GM21529 (cell line): ENCODE measurements around the gene LAMC1.

ENCODE experiments used
- ATAC-seq: cut with Tn5 transposase; IDR thresholded peaks from one replicate; pipeline ENCODE4 v1.9.1; 2021; ENCODE audit not compliant: unreplicated experiment

The LAMC1 gene

DNA sequence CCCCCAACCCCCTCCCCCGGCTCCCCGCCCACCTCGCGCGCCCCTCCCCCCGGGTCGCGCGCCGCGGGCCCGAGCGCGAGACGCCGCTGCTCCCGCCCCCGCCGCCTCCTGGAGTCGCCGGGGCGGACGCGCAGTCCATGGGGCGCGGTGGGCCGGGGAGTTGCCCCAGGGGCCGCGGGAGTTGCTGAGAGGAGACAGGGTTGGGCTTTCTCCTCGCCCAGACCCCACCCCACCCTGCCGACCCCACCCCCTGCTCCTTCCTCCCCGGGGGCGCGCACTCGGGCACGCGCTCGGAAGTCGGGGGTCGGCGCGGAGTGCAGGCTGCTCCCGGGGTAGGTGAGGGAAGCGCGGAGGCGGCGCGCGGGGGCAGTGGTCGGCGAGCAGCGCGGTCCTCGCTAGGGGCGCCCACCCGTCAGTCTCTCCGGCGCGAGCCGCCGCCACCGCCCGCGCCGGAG lies at the start of gene LAMC1:
TSS of gene LAMC1 (plus strand) at position 275 of the 455 bp plus-strand sequence. CDS start 297 bp downstream, outside the sequence.
- peak; percentile 22 for ATAC-seq

- ATAC-seq: no peak
These were observed 48.6 kb upstream of the LAMC1 start for GRCh38 chr1:182974506-182975191.

DNA sequence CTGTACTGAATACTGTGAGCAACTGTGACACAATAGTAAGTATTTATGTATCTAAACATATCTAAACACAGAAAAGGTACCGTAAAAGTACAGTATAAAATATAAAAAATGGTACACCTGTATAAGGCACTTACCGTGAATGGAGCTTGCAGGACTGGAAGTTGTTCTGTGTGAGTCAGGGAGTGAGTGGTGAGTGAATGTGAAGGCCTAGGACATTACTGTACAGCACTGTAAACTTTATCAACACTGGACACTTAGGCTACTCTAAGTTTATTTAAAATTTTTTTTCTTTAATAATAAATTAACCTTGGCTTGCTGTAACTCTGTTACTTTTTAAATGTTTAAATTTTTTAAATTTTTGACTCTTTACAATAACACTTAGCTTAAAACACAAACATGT lies 45.7 kb upstream of the LAMC1 start:
- ATAC-seq: no peak

DNA sequence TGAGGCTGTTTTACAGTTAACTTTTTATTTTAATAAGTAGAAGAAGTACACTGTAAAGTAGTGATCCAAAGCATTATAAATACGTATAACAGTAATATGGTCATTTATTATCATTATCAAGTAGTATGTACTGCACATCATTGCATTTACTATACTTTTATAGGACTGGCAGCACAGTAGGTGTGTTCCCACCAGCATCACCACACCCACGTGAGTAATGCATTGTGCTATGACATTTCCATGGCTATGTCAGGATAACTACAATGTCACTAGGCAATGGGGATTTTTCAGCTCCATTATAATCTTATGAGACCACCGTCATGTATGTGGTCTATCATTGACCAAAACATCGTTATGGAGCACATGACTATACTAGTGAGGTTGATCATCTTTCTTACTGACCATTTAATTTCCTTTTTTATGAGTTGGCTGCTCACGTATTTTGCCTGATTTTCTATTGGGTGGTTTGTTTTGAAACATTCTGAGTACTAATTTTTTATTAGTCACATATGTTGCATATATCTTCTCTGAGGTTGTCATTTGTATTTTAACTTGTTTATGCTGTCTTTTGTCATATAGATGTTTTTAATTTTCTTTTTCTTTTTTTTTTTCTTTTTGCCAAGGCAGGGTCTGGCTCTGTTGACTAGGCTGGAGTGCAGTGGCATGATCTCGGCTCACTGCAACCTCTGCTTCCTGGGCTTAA lies 44.9 kb upstream of the LAMC1 start:
- no peak for ATAC-seq

DNA sequence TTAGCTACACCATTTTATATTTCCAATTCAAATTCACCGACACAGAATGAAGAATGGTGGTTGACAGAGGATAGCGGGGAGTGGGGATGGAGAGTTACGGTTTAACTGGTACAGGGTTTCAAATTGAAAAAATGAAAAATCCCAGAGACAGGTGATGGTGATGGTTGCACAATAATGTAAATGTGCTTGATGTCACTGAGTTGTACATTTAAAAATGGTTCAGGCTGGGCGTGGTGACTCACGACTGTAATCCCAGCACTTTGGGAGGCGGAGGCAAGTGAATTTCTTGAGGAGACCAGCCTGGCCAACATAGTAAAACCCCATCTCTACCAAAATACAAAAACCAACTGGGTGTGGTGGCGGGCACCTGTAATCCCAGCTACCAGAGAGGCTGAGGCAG lies 39.1 kb upstream of the LAMC1 start:
- ATAC-seq: no peak

GRCh38 chr1:182984621-182985020 lies 38.6 kb upstream of the LAMC1 start:
- ATAC-seq: no peak

GRCh38 chr1:182985876-182986275 lies 37.3 kb upstream of the LAMC1 start:
- ATAC-seq: no peak

- no peak for ATAC-seq
These were observed 32.6 kb upstream of the LAMC1 start for GRCh38 chr1:182990413-182991144.

DNA sequence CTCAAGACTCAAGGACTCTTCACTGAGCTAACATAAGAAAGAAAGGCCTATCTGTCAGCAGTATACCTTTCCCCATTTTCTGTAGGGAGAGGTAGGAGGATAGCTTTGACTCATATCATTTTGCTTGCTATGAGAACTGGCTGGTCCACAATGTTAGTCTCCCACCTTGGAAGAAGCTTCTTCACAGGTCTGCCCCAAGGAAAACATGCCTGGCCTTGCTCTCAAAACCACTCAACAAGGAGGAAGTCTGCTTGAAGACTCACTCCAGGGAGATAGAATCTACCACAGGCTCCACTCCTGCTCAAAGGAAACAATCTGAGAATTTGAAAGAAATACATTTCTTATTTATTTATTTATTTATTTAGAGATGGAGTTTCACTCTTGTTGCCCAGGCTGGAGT lies 29.5 kb upstream of the LAMC1 start:
- no peak for ATAC-seq

DNA sequence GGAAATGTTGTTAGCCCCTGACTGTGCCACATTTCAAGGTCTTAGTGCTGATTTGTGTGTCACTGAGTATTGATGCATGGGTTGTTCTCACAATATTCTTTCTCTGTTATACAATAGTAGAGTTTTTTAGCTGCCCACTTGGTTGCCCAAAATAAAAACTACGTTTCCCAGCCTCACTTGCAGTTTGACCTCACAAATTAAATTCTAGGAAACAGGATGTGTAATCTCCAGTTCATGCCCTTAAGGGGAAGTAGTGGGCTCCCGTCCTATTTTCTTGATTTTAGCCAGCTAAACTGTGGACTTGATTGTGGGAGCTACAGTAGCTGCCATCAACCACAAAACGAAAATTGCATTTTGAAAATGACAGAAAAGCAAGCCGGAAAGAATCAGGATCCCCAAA lies 27.3 kb upstream of the LAMC1 start:
- ATAC-seq: no peak

DNA sequence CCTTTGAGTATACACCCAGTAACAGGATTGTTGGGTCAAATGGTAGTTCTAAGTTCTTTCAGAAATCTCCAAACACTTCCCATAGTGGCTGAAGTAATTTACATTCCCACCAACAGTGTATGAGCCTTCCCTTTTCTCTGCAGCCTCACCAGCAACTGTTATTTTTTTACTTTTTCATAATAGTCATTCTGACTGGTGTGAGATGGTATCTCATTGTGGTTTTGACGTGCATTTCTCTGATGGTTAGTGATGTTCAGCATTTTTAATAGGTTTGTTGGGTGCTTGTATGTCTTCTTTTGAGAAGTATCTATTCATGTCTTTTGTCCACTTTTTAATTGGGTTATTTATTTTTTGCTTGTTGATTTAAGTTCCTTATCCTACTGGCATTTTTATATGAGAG lies 26.4 kb upstream of the LAMC1 start:
- no peak for ATAC-seq

GRCh38 chr1:182998482-182998881 lies 24.7 kb upstream of the LAMC1 start:
- ATAC-seq: no peak

DNA sequence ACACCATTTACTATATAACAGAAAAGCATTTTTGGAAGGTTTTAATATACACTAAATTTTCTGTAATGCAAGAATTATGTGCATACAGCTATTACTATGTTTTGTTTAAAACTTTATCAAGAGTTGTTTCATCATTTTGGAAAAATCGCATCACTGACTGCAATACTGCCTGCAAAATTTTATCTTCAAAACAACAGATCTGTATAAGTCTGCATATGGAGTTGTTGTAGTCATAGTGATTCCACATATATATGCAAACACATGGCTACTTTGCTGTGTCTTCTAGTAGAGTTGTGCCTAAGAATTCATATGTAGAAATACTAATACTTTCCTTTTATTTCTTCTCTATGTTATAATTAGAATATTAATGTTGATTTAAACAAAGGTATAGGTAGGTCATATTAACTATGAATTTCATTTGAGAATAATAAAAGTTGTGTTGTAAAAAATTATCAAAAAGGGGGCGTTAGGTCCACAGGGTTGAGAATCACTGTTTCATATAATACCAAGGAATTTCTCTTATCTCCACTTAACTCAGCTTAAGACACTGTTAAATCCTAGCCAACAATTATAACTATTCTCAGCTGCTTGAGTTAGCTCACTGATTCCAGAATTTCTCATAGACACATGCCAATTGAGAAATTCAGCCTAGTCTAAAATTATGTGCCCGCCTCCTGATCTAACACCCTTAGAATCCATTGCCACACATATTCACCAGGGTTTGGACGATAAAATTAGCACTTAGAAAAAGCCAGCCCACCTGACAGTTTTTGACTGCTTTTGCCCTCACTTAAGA lies 22.9 kb upstream of the LAMC1 start:
- no peak for ATAC-seq

- no peak for ATAC-seq
These were observed 21.0 kb upstream of the LAMC1 start for GRCh38 chr1:183002267-183002666.

DNA sequence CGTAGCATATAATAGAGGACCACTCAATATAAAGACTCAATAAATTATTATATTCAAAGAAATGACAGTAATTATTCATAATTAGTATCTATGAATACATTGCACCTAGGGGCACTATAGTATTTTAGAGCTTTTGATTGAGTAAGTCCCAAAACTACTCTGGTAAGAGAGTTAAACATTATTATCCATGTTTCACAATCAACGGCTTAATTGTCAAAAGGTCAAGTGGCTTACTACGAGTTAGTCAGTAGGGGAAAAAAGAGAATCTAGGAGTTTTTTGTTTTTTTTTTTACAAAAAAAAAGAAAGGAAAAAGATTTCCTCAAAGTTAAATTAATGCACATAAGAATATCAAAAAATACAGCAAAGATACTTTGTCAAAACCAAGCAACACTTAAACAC lies 20.4 kb upstream of the LAMC1 start:
- ATAC-seq: no peak

GRCh38 chr1:183003203-183003602 lies 20.0 kb upstream of the LAMC1 start:
- ATAC-seq: no peak

DNA sequence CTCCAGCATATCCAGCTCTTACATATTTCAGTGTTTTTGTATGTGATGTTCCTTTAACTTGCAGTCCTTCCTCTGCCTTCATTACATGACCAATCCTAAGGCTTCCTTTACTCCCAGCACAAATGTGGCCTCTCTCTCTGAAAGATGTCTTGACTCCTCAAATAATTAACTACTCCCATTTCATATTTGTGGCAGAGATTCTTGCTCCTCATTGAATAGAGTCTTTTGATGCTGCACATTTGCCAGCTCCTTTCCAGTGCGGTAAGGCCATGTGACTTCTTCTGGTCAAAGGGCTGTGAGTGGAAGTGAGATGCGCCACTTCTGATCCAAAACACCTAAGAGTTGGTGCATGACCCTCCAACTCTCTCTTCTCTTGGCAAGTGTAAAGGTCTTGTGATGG lies 19.1 kb upstream of the LAMC1 start:
- ATAC-seq: no peak

DNA sequence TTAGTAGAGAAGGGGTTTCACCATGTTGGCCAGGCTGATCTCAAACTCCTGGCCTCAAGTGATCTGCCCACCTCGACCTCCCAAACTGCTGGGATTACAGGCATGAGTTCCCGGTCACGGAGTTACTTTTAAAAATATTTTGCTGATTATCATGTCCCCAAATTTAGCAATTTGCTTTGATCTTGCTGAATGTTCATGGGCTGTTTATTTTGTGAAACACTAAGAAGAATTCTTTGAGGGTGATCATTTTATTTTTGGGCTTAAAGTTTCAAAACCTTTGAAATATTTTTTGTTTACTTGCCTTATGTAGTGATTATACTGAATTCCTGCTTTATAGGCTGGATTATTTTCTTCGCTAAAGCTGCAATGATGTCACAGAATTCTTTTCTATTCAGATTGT lies 11.4 kb upstream of the LAMC1 start:
- no peak for ATAC-seq

- ATAC-seq: no peak
These were observed 10.8 kb upstream of the LAMC1 start for GRCh38 chr1:183012301-183012994.

GRCh38 chr1:183019139-183019740 lies 4.0 kb upstream of the LAMC1 start:
- ATAC-seq: no peak
